B cell (primary cell): ENCODE measurements around the gene SUGCT.

Experiments used
- CTCF ChIP-seq: fragments of 200-600 bp; IDR thresholded peaks from one replicate; pipeline ENCODE4 v1.8.0; 2022; ENCODE audit warnings: antibody characterized with exemption, mild to moderate bottlenecking
- EZH2 ChIP-seq: IDR thresholded peaks from 2 replicates; pipeline ENCODE4 v1.6.1; 2012; ENCODE audit warnings: borderline replicate concordance, low read depth, mild to moderate bottlenecking, moderate library complexity, low read length; ENCODE audit not compliant: insufficient read depth, poor library complexity, severe bottlenecking

- no peak for TF ChIP-seq CTCF
- no peak for TF ChIP-seq EZH2
Observed at GRCh38 chr7:40506158-40506557, 371.4 kb downstream of the SUGCT start.
